ENCODE measurements around the gene FLNC.

GRCh38 chr7:128900237-128900636, 70.0 kb downstream of the FLNC start:
- no peak for TF ChIP-seq EZH2 (IDR thresholded peaks at IDR 0.05; ENCODE audit: insufficient read depth, poor library complexity, severe bottlenecking)
- no peak for TF ChIP-seq EZH2phosphoT487 (IDR thresholded peaks at IDR 0.05; ENCODE audit: insufficient read depth, low read depth)
